Activated T-cell treated with anti-CD3 and anti-CD28 coated beads, Interleukin-2, amount 50 U/mL, for 4 hours (primary cell): ENCODE results near the gene CMYA5. TPM values are rescaled to one million over a fixed set of nuclear protein-coding genes. Genes with fewer than 3 reads are reported as not detected.

ENCODE experiments used
- ATAC-seq, 2 donors: fragments of 200-7000 bp; cut with Tn5 transposase; one replicate each; pipeline ENCODE4 v1.10.0; 2021
- DNase-seq: peaks from one replicate; pipeline ENCODE4 v3.0.0-alpha.2; 2020
- H3K27me3 Mint-ChIP-seq: one replicate; pipeline ENCODE4 v1.8.0; 2021; ENCODE audit warnings: low read depth, mixed read lengths
- H3K36me3 Mint-ChIP-seq: one replicate; pipeline ENCODE4 v1.8.0; 2022; ENCODE audit warnings: mixed read lengths; ENCODE audit not compliant: insufficient read depth
- H3K4me1 Mint-ChIP-seq: one replicate; pipeline ENCODE4 v1.8.0; 2021; ENCODE audit warnings: low read depth, mixed read lengths
- H3K4me3 Mint-ChIP-seq: one replicate; pipeline ENCODE4 v1.8.0; 2021; ENCODE audit warnings: mild to moderate bottlenecking, moderate library complexity, mixed read lengths
- H3K9me3 Mint-ChIP-seq: one replicate; pipeline ENCODE4 v1.8.0; 2021; ENCODE audit warnings: mixed read lengths
- total RNA-seq, 3 donors: library from RNA; stranded (reverse); gene quantifications; one replicate each; pipeline ENCODE4 v1.2.1, GENCODE V29; 2021

The CMYA5 gene
- total RNA-seq, 3 donors from 2014 or later: 0.10 to 0.22 (median 0.11) TPM

DNA sequence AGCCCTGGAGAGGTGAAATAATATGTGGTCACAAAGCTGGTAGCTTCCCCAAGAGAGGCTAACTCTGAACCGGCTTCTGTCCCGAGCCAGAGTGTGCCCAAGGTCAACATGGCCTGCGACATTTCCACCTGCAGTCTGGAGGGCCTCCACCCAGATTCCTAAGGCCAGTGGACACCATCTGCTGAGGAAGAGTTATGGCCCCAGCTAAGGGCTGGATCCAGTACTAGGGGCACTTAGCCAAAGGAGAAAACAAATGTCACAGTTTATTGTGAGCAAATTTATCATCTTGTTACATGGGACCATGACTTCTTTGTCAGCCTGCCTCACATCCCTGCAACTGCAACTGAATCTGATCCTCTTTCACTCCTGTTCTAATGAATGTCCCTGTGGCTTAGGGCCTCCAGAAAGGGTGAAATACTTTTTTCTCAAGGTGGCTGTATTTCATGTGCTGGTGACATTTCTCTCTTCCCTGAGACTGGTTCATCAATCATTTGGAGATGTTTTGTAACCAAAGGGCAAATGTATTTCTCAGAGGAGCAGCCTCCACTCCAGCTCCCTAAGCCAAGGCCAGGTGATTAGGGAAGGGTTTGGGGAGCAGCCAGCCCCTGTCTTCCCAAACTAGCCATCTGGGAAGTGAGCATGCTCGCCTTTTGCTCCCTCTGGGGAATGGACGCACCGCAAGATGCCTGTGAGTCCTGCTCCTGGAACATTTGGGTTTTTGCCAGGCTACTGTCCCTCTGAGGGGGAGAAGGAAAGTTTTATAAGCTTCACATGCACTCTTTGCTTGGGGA lies 148.3 kb downstream of the CMYA5 start:
- ATAC-seq: no peak
- Mint-ChIP-seq H3K9me3 (no peaks in the 10 kb centered on the region), H3K36me3 (no peaks in the 10 kb centered on the region)

DNA sequence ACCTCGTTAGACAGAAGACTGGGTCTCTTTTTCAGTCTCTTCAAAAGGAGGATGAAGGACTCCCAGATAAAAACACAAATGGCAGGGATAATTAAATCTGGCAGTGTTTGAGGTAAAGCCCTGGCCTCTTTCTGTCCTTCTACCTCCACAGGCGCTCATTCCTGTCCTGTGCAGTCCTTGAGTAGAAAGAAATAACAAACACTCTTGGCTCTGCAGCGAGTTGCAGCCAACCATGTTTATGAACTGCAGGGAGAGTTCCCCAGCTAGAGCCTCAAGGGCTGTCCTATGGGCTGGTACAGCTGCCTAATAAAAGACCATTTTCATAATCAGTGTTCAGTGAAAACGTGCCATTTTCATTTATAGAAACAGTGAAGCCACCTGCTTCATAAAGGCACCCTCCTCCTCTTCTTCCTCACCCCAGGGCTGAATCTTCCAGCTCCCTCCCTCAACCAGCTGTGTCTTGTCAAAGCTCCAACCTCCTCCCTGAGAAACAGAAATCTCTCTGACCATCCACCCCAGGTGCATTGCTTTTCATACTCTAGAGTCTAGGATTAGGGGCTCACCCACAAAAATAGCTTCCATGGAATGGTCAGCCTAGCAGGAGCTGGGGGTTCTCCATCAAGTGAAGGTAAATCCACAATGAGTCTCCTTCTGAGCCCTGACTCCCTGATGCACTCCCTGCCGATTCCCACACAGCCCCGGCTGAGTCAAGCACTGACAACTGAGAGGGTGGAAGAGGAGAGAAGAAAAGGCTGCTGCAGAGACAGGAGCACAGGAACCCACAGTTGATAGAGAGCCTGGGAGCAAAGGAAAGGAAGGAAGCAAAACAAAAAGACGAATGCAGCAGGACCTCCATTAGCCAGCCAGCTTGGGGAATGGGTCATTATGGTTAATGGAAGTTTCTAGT lies 150.7 kb downstream of the CMYA5 start:
- ATAC-seq (no peak), DNase-seq (no peak)
- Mint-ChIP-seq H3K36me3 (no peaks in the 10 kb centered on the region), H3K4me3 (no peak overlapping the region), H3K9me3 (no peaks in the 10 kb centered on the region), H3K4me1 (no peaks in the 10 kb centered on the region), H3K27me3 (peaks cover 13% of the 10 kb centered on the region)

More for the DNA sequence above, 148.3 kb downstream of the CMYA5 start:
- H3K4me1 Mint-ChIP-seq: no peaks in the 10 kb centered on the region
- no peak overlapping the region for H3K4me3 Mint-ChIP-seq
- H3K27me3 Mint-ChIP-seq: peaks cover 12% of the 10 kb centered on the region
- DNase-seq: no peak

DNA sequence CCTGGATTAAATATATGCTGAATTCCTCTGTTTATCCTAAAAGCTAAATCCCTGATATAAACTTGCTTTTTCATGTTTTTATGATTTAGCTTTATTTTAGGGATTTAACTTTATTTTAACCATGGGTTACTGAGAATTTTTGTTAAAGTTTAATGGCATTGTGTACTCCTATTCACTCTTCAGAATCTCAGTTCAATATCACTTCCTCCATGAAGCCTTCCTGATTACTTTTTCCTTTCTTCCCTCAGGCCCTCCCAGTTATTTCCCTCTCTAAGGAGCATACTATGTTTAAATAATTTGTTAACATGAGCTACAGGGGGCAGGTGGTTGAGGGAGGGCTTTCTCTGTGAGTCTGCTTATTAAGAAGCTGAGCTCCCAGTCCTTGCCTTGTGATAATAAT lies 151.5 kb downstream of the CMYA5 start:
- Mint-ChIP-seq H3K9me3 (no peaks in the 10 kb centered on the region), H3K4me1 (no peaks in the 10 kb centered on the region), H3K27me3 (peaks cover 13% of the 10 kb centered on the region), H3K36me3 (no peaks in the 10 kb centered on the region), H3K4me3 (no peak overlapping the region)
- ATAC-seq (no peak), DNase-seq (no peak)

DNA sequence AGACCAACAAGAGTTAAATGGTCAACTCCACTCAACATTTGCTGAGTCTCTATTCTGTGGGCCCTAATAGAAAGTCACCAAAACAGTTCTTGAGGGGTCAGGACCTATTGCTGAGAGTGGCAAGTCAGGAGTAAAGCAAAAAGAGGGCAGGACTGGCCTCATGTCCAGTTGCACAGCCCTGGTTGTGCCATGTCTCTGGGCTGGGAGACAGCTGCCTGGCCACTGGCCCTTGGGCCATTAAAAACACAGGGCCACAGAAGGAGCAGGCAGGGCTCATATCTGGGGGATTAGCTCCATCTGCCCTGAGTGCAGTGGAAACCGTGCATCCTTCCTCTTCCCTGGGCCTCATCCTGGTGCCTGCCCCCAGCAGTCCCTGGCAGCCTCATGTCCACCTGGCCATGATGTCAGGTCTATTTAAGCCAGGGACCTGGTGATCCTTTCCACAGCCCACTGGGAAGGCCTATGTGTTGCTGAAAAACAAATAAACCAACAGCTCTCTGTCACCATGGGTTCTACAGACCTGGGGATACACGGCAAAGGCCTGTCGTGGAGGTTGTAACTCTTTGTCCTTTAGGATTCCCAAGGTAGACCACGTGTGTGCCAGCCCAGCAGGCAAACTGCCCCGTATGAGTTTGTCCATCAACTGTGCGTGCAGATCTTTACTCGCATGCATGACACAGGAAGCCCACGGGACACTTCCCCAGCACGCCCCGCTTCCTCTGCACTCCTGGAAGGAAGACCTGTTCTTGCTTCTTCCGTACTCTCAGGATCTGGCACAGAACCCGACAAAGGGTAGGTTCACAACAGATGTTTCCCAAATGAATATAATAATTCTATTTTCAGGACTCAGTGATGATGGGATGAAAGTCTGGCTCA lies 152.6 kb downstream of the CMYA5 start:
- H3K4me1 Mint-ChIP-seq: no peaks in the 10 kb centered on the region
- ATAC-seq (no peak), DNase-seq (no peak)
- H3K9me3 Mint-ChIP-seq: no peaks in the 10 kb centered on the region
- no peak overlapping the region for H3K4me3 Mint-ChIP-seq
- H3K36me3 Mint-ChIP-seq: no peaks in the 10 kb centered on the region
- peaks cover 13% of the 10 kb centered on the region for H3K27me3 Mint-ChIP-seq

DNA sequence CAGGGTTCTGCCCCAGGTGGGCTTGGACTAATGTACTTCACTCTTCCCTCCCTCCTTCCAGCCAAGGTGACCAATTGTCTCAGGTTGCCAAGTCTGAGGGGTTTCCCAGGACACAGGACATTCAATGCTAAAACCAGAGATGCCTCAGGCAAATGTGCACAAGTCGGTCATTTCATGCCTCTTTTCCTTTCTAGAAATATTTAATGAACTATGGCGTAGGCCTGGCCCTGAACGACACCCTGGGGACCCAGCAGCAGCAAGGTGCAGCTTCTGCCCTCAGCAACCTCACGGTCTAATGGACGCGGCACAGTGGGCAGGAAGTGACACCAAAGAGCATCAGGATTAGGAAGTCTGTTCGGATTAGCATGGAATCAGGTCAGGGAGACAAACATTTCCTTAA lies 153.4 kb downstream of the CMYA5 start:
- DNase-seq (no peak), ATAC-seq (no peak)
- H3K36me3 Mint-ChIP-seq: no peaks in the 10 kb centered on the region
- H3K9me3 Mint-ChIP-seq: no peaks in the 10 kb centered on the region
- H3K27me3 Mint-ChIP-seq: peaks cover 17% of the 10 kb centered on the region
- H3K4me1 Mint-ChIP-seq: no peaks in the 10 kb centered on the region
- H3K4me3 Mint-ChIP-seq: no peak overlapping the region

DNA sequence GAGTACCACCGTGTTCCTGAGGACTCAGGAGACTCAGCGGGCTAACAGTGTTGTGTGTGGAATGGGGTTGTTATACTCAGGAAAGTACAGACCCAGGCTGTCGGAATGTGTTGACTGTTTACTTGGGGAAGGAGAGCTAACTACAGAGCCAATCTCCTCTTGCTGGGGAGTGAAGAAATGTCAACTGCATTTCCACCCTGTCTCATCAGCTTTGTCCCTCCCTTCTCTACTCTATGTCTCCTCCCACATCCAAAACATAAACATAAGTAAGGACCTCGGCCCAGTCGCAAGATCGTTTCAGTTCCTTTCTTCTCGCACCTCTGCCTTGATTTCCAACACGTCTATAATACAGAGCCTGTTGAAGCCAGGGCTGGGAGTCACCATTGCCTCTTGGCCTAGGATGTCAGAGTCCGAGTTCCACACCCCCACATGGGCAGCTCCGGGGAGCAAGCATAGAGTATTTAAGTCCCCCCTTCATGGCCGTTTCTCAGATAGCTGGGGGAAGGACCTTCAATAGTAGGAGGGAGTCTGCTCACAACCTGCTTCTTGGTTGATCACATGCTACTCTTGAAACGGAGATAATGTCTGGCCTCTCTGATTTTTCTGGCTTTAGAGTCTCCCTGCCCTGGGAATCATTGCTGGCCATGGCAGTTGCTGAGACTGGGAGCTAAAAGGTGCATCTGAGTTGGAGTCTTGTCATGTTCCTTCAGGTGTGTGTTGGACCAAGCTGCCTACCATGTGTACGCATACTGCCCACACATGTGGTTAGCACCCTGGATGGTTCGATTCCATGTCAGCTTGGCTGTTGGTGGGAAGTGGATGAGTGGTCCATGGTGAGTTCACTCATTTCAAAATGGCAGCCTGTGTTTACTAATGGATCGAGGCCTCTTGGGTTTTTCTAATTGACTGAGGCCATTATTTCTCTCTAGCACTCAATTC lies 154.1 kb downstream of the CMYA5 start:
- DNase-seq (no peak), ATAC-seq (no peak)
- no peak overlapping the region for H3K4me3 Mint-ChIP-seq
- H3K4me1 Mint-ChIP-seq: no peaks in the 10 kb centered on the region
- H3K27me3 Mint-ChIP-seq: peaks cover 17% of the 10 kb centered on the region
- H3K9me3 Mint-ChIP-seq: no peaks in the 10 kb centered on the region
- H3K36me3 Mint-ChIP-seq: no peaks in the 10 kb centered on the region

DNA sequence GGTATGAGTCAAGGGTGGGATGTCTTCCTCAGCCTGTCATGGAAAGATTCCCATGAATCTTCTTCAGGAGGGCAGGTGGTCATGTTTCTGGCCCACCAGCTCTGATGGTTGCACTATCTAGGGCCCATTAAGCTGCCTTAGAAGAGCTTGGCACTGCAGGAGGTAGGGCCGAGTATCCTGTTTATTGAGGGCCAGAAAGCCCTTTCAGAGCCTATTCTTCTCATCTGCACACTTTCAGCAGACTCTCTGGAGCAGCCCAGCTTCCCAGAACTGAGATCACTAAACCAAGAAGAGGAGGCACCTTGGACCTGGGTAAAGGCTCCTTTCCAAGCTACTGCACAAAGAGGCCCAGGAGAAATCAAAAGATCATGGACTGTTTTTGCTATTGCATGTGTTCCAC lies 154.9 kb downstream of the CMYA5 start:
- peaks cover 14% of the 10 kb centered on the region for H3K27me3 Mint-ChIP-seq
- H3K9me3 Mint-ChIP-seq: no peaks in the 10 kb centered on the region
- ATAC-seq: no peak
- H3K36me3 Mint-ChIP-seq: no peaks in the 10 kb centered on the region
- no peak overlapping the region for H3K4me3 Mint-ChIP-seq
- DNase-seq: no peak
- no peaks in the 10 kb centered on the region for H3K4me1 Mint-ChIP-seq

DNA sequence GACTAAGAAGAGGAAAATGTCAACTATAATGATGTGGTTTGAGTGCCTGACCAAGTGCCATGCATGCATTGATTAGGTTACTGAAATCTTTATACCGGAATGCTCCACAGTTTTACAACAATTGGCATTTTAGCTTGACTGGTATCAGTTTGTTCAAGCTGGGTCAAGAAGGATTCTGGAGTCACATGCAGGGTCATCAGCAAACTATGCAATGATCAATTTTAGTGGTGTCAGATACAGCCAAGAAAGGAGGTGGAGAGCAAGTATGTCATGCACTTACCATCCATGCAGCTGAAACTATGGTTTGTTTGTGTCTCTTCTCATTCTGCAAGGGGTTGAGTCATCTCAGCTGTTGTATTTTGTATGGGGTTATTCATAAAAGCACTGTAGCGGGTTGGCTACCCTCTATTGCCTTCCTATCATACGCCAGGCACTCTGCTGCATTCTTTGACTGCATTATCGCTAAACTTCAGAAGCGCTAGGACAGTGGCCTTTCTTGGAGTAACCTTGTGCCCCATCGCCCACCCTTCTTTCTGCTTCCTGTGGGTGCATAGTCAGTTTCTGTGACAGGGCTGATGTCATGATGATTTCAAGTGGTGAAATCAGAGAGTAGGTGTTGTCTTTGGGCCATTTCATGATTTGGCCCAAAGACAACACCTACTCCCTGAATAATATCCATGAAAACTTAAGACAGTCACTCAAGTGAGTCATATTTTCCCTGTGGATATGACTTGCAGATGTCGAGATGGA lies 156.0 kb downstream of the CMYA5 start:
- ATAC-seq: peak; percentile 77 to 80
- H3K9me3 Mint-ChIP-seq: no peaks in the 10 kb centered on the region
- H3K36me3 Mint-ChIP-seq: no peaks in the 10 kb centered on the region
- H3K4me1 Mint-ChIP-seq: no peaks in the 10 kb centered on the region
- DNase-seq: no peak
- no peak overlapping the region for H3K4me3 Mint-ChIP-seq
- H3K27me3 Mint-ChIP-seq: peaks cover 8% of the 10 kb centered on the region

DNA sequence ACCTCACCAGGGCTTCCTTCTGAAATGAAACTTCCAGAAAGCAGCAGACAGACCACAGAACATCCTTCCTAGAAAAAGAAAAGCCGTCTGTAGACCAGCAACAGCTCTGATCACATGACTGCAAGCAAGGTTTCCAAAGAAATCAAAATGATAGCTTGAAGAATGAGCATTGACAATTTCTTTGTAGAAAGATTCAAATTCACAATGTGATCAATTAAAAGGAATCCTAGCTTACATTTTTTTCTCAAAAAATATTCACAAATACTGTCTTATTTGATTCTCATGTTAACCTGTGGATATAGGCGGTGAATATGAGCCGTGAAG lies 156.5 kb downstream of the CMYA5 start:
- Mint-ChIP-seq H3K27me3 (peaks cover 6% of the 10 kb centered on the region), H3K4me1 (no peaks in the 10 kb centered on the region), H3K9me3 (no peaks in the 10 kb centered on the region), H3K4me3 (no peak overlapping the region), H3K36me3 (no peaks in the 10 kb centered on the region)
- no peak for ATAC-seq
- DNase-seq: no peak

DNA sequence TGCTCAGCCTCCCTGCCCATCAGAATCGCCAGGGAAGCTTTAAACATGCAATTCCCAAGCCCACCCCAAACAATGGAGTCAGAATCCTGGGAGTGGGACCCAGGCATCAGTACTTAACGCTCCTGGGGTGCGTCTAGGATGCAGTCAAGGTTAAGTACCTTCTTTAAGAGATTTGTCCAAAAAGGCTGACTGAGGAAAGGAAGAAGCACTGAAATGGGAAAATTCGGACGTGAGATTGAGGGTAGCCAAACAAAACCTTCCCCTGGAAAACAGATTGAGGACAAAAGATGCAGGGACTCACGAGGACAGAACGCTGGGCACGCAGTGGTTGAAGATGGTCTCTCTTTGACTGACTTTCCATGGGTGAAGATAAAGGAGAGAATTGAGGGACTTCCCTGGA lies 157.9 kb downstream of the CMYA5 start:
- H3K4me1 Mint-ChIP-seq: no peaks in the 10 kb centered on the region
- H3K4me3 Mint-ChIP-seq: no peak overlapping the region
- H3K9me3 Mint-ChIP-seq: no peaks in the 10 kb centered on the region
- H3K27me3 Mint-ChIP-seq: peaks cover 9% of the 10 kb centered on the region
- no peaks in the 10 kb centered on the region for H3K36me3 Mint-ChIP-seq
- ATAC-seq (no peak), DNase-seq (no peak)

DNA sequence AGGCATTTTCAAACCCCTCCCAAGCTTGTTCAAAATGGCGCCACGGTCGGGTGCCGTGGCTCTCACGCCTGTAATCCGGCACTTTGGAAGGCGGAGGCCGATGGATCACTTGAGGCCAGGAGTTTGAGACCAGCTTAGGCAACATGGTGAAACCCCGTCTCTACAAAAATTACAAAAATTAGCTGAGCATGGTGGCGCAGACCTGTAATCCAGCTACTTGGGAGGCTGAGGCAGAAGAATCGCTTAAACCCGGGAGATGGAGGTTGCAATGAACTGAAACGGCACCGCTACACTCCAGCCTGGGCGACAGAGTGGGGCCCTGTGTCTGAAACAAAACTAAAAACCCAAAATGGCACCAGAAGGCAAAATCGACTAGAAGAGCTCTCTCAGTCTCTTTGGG lies 159.4 kb downstream of the CMYA5 start:
- no peaks in the 10 kb centered on the region for H3K36me3 Mint-ChIP-seq
- H3K4me1 Mint-ChIP-seq: no peaks in the 10 kb centered on the region
- no peak for DNase-seq
- ATAC-seq: no peak
- no peak overlapping the region for H3K4me3 Mint-ChIP-seq
- H3K27me3 Mint-ChIP-seq: peaks cover 6% of the 10 kb centered on the region
- no peaks in the 10 kb centered on the region for H3K9me3 Mint-ChIP-seq
